Prostate gland (tissue), 2 donors: ENCODE results near the gene ABCE1. TPM values are rescaled to one million over a fixed set of nuclear protein-coding genes. Genes with fewer than 3 reads are reported as not detected.

Source experiments
- DNase-seq: peaks from one replicate; pipeline ENCODE4 v3.0.0-alpha.2; 2019; ENCODE audit warnings: low spot score
- H3K27ac ChIP-seq, 2 donors: fragments of 200-600 bp; sonication (generic); 2 replicates each; pipeline ENCODE4 v1.5.1; 2017 to 2019
- H3K27me3 ChIP-seq: fragments of 200-600 bp; sonication (generic); replicated peaks from 2 replicates; pipeline ENCODE4 v1.5.1; 2019; ENCODE audit not compliant: insufficient read depth
- H3K36me3 ChIP-seq, 2 donors: fragments of 200-600 bp; sonication (generic); 1 replicate in 1 of 2; 2 replicates in 1 of 2; pipeline versions ENCODE4 v1.5.1 to v1.8.1; 2017 to 2019
- H3K4me1 ChIP-seq: fragments of 200-600 bp; sonication (generic); replicated peaks from 2 replicates; pipeline ENCODE4 v1.5.1; 2019
- H3K4me3 ChIP-seq, 2 donors: fragments of 200-600 bp; sonication (generic); 2 replicates each; pipeline ENCODE4 v1.5.1; 2017 to 2019
- H3K9me3 ChIP-seq: fragments of 200-600 bp; sonication (generic); 2 replicates; pipeline ENCODE4 v1.5.1; 2017
- POLR2A ChIP-seq: fragments of 450-650 bp; IDR thresholded peaks from one replicate; pipeline ENCODE4 v1.6.1; 2016; ENCODE audit warnings: antibody characterized with exemption, mild to moderate bottlenecking
- POLR2AphosphoS5 ChIP-seq: sonication (generic); formaldehyde crosslinking; IDR thresholded peaks from one replicate; pipeline ENCODE4 v1.6.1; 2017; ENCODE audit warnings: antibody characterized with exemption
- WGBS: methylation state at CpG from one replicate; pipeline ENCODE4 v1.1.5; 2018; 5-methylcytosine and 5-hydroxymethylcytosine counted together
- intact Hi-C: fragments of 100-400 bp; cut with DNase I; formaldehyde crosslinking; loops from one replicate; pipeline ENCODE4 v1.14.2; 2022
- total RNA-seq, 2 donors: library from RNA; depleted of rRNA; stranded (reverse); fragments of >200 nt; gene quantifications; one replicate each; pipeline ENCODE4 v1.1.0, GENCODE V29; 2016
- TF ChIP-seq, protein P1 (sequence below), 4 experiments: fragments of 200-600 bp in 2 of 4; fragments of 450-650 bp in 2 of 4; sonication (generic) in 2 of 4; IDR thresholded peaks; 1 replicate in 3 of 4; 2 replicates in 1 of 4; pipeline ENCODE4 v1.5.1; 2016 to 2019; ENCODE audit warnings: antibody characterized with exemption in 4 of 4, mild to moderate bottlenecking in 2 of 4, moderate library complexity in 2 of 4

Gene ABCE1
- total RNA-seq, 2 donors from 2014 or later = 41.1 to 61.0 TPM

DNA sequence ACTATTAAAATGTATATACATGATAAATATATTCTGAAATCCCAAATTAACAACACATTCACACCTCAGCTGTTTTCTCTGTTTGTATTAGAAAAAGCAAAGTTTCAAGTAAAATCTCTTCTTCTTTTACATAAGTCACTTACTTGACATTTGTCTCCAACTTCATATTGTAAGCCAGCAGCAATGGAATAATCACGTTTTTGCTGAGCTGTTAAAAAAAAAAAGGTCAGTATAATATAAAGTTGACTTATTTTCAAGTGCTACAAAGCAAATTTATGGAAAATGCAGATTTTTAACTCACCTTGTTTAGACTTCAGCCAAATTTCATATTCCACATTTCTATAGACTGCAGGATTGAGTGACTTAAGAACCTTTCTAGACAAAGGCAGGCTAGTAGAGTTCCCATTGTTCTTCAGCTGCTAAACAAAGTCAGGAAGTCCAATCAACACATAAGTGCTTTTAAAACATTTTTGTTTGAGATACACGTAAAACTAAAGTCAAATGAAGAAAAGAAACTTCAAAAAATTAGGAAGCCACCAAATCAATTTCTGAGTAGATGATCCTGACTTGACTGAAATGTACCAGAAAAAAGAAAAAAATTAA, 57.3 kb downstream of the ABCE1 start:
- H3K4me3 ChIP-seq = no peak overlapping the region
- no peaks in the 10 kb centered on the region for H3K27me3 ChIP-seq
- no peak for TF ChIP-seq POLR2A
- TF ChIP-seq, protein P1, sequence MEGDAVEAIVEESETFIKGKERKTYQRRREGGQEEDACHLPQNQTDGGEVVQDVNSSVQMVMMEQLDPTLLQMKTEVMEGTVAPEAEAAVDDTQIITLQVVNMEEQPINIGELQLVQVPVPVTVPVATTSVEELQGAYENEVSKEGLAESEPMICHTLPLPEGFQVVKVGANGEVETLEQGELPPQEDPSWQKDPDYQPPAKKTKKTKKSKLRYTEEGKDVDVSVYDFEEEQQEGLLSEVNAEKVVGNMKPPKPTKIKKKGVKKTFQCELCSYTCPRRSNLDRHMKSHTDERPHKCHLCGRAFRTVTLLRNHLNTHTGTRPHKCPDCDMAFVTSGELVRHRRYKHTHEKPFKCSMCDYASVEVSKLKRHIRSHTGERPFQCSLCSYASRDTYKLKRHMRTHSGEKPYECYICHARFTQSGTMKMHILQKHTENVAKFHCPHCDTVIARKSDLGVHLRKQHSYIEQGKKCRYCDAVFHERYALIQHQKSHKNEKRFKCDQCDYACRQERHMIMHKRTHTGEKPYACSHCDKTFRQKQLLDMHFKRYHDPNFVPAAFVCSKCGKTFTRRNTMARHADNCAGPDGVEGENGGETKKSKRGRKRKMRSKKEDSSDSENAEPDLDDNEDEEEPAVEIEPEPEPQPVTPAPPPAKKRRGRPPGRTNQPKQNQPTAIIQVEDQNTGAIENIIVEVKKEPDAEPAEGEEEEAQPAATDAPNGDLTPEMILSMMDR (IDR thresholded peaks at IDR 0.05) = no peak
- TF ChIP-seq POLR2AphosphoS5 = no peak
- H3K9me3 ChIP-seq = no peaks in the 10 kb centered on the region
- no peaks in the 10 kb centered on the region for H3K36me3 ChIP-seq
- no peak for DNase-seq
- intact Hi-C loops = loop anchor here (10.0 kb wide), 1 partner anchor 459 kb away; the partner anchor contains the start of gene MMAA
- H3K4me1 ChIP-seq = no peaks in the 10 kb centered on the region
- no peak overlapping the region for H3K27ac ChIP-seq
- WGBS = 76% methylated on average over 2 of the region's 2 CpGs

DNA sequence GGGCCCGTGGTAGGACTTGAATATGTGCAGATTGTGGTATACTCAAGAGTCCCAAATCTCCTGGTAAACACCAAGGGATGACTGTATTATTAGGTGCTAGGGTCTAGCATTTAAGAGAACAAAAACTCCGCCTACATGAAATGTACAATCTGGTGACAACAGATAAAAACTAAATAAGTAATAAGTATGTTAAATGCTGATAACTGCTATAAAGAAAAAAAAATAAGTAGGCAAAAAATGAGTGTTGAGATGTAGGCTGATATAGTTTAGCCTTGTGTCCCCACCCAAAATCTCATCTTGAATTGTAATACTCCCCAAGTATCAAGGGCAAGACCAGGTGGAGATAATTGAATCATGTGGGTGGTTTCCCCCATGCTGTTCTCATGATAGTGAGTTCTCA, 58.9 kb downstream of the ABCE1 start:
- Histone ChIP-seq H3K4me3 (no peak overlapping the region), H3K4me1 (no peaks in the 10 kb centered on the region), H3K36me3 (no peaks in the 10 kb centered on the region), H3K27me3 (no peaks in the 10 kb centered on the region), H3K9me3 (no peaks in the 10 kb centered on the region), H3K27ac (no peak overlapping the region)
- DNase-seq = no peak
- 100% methylated on average over 2 of the region's 2 CpGs for WGBS
- intact Hi-C loops = loop anchor here (10.0 kb wide), 1 partner anchor 458 kb away; the partner anchor contains the start of gene MMAA
- no peak for TF ChIP-seq POLR2AphosphoS5
- TF ChIP-seq, protein P1 (IDR thresholded peaks at IDR 0.05) = no peak
- TF ChIP-seq POLR2A = no peak

DNA sequence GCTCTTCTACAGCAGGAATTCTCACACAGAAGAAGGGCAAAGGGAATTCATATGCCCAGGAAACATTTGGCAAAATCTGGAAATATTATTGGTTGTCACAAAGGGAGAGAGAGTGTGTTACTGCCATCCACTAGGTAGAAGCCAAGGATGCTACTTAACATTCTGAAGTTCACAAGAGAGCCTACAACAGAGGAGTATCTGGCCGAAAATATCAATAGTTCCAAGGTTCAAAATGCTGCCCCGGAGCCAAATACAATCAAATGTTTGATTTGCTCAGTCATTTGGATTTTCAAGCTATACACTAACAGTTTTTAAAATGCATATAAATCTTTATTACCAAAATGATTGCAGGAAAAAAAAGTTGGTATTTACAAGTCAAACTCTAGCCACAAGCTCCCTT, 63.4 kb downstream of the ABCE1 start:
- no peak for TF ChIP-seq POLR2A
- no peak for TF ChIP-seq POLR2AphosphoS5
- TF ChIP-seq, protein P1 (IDR thresholded peaks at IDR 0.05) = no peak
- intact Hi-C loops = no loop called here
- WGBS = 41% methylated on average over 2 of the region's 2 CpGs

DNA sequence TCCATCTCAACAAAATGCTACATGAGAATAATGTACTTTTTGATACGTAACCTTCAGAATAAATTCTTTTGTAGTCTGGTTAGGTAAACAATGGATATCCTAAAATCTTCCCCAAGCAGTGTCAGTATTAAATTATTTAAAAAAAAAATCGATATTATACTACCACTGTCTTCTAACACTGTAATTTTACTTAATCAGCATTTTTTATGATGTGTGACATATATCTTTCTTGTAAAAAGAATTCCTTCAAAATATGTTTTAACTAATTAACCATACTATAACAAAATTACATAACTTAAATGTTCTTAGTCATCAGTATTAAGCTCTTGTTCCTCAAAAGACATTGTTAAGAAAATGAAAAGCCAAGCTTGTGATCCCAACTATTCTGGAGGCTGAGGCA, 69.8 kb downstream of the ABCE1 start:
- WGBS = 96% methylated on average over 2 of the region's 2 CpGs
- no peaks in the 10 kb centered on the region for H3K9me3 ChIP-seq
- no peaks in the 10 kb centered on the region for H3K36me3 ChIP-seq
- no peak overlapping the region for H3K4me3 ChIP-seq
- TF ChIP-seq, protein P1 (IDR thresholded peaks at IDR 0.05) = no peak
- TF ChIP-seq POLR2A = no peak
- no peak for TF ChIP-seq POLR2AphosphoS5
- intact Hi-C loops = no loop called here
- no peak overlapping the region for H3K27ac ChIP-seq
- no peaks in the 10 kb centered on the region for H3K27me3 ChIP-seq
- no peaks in the 10 kb centered on the region for H3K4me1 ChIP-seq
- no peak for DNase-seq

More for the DNA sequence above, 63.4 kb downstream of the ABCE1 start:
- Histone ChIP-seq H3K27me3 (no peaks in the 10 kb centered on the region), H3K4me1 (no peaks in the 10 kb centered on the region), H3K4me3 (no peak overlapping the region), H3K9me3 (no peaks in the 10 kb centered on the region), H3K27ac (no peak overlapping the region), H3K36me3 (no peaks in the 10 kb centered on the region)
- no peak for DNase-seq

DNA sequence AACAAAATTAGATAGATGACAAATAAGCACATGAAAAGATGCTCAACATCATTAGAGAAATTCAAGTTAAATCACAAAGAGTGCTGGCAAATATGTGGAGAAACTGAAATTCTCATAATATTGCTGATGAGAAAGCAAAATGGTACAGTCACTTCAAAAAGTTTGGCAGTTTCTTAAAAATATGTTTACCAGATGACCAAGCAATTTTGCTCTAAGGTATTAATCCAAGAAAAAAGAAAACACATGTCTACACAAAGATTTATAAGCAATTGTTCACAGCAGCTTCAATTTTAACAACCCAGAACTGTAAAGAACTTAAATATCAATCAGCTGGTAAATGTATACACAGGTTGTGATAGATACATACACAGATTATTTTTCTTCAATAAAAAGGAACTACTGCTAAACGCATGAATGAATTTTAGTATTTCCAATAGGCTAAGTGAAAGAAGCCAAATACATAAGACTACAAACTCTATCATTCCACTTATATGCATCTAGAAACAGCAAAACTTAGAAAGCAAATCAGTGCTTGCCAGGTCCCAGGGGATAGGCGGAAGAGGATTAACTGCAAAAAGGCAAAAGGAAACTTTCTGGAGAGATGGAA, 70.6 kb downstream of the ABCE1 start:
- no peaks in the 10 kb centered on the region for H3K36me3 ChIP-seq
- 84% methylated on average over 2 of the region's 2 CpGs for WGBS

More for the DNA sequence above, 70.6 kb downstream of the ABCE1 start:
- TF ChIP-seq, protein P1 (IDR thresholded peaks at IDR 0.05) = no peak
- Histone ChIP-seq H3K27ac (no peak overlapping the region), H3K27me3 (no peaks in the 10 kb centered on the region), H3K4me3 (no peak overlapping the region), H3K4me1 (no peaks in the 10 kb centered on the region), H3K9me3 (no peaks in the 10 kb centered on the region)
- no peak for DNase-seq
- intact Hi-C loops = no loop called here
